ENCODE data around the gene CEP85L. TPM values are rescaled to one million over a fixed set of nuclear protein-coding genes. Genes with fewer than 3 reads are reported as not detected.

Gene CEP85L
- total and polyA plus RNA-seq, 10 of the 15 experiments (the other 5 are each of a cell fraction or from before 2014, with no cell fraction given) = 1.8 to 10.9 (median 7.1) TPM

- SMC1A ChIA-PET (ENCODE audit: uncharacterized antibody, unreplicated experiment) = no interaction called here
- POLR2A ChIA-PET = no interaction called here
These were observed 182.5 kb downstream of the CEP85L start for GRCh38 chr6:118468682-118469465.

GRCh38 chr6:118467181-118467580 is 184.2 kb downstream of the CEP85L start:
- Histone ChIP-seq H3K9ac (ENCODE audit: control insufficient read depth, insufficient read depth, low read length) (no peak overlapping the region), H3K27ac (ENCODE audit: control insufficient read depth, insufficient read depth) (no peak overlapping the region), H3K4me3 (no peak overlapping the region), H3K27me3 (replicated peaks in 1 of 2; ENCODE audit: control insufficient read depth in 2 of 2, insufficient read depth in 2 of 2, low read length in 1 of 2) (no peaks in the 10 kb centered on the region), H4K20me1 (ENCODE audit: control insufficient read depth, insufficient read depth) (no peaks in the 10 kb centered on the region), H3K4me1 (ENCODE audit: control insufficient read depth, insufficient read depth, low read length) (no peaks in the 10 kb centered on the region), H2AFZ (ENCODE audit: control insufficient read depth, low read depth, low read length) (no peak overlapping the region), H3K36me3 (ENCODE audit: control insufficient read depth in 2 of 2, insufficient read depth in 2 of 2, low read length in 1 of 2) (peaks cover 0 to 11% of the 10 kb centered on the region in 2 experiments; a peak in 1 of 4 replicates), H3K4me2 (ENCODE audit: control insufficient read depth, insufficient read depth) (no peak overlapping the region), H3K9me3 (replicated peaks; ENCODE audit: control insufficient read depth, insufficient read depth, low read length) (no peaks in the 10 kb centered on the region), H3K79me2 (ENCODE audit: control insufficient read depth, insufficient read depth, low read length) (no peaks in the 10 kb centered on the region)
- in situ Hi-C loops (cut with MboI) = no loop called here
- TF ChIP-seq CREB1 (IDR thresholded peaks at IDR 0.05; ENCODE audit: low read depth) (no peak), ATF2 (IDR thresholded peaks at IDR 0.05; ENCODE audit: low read length) (0 out of 2 replicates have a peak, but pooled peaks have one; percentile 16), ATF7 (IDR thresholded peaks at IDR 0.05; ENCODE audit: low read depth) (peak; percentile 87), RCOR1 (conservative IDR thresholded peaks at IDR 0.05; ENCODE audit: low read depth, low read length) (no peak), BCLAF1 (IDR thresholded peaks at IDR 0.05) (no peak), JUNB (IDR thresholded peaks at IDR 0.05) (peak; percentile 16; the same call in 1 of the 2 replicates), CEBPB (IDR thresholded peaks at IDR 0.05; ENCODE audit: borderline replicate concordance in 1 of 2, low read depth in 2 of 2, low read length in 2 of 2) (no peak), SRF (IDR thresholded peaks at IDR 0.05; ENCODE audit: low read depth in 2 of 2, low read length in 2 of 2) (no peak)
- ChIA-PET POLR2A (no interaction called here), SMC1A (ENCODE audit: uncharacterized antibody, unreplicated experiment) (no interaction called here), RAD21 (ENCODE audit: unreplicated experiment) (no interaction called here), CTCF (no interaction called here)
- FAIRE-seq (no peak), ATAC-seq (peak; percentile 91), DNase-seq (ENCODE audit: low read depth, low spot score) (no peak)
- intact Hi-C loops (cut with micrococcal nuclease; ENCODE audit: unreplicated experiment) = no loop called here
- no TSS peak for BruUV-seq (replicated peaks)

More at GRCh38 chr6:118468682-118469465, 182.5 kb downstream of the CEP85L start:
- H3K9me3 ChIP-seq (replicated peaks; ENCODE audit: control insufficient read depth, insufficient read depth, low read length) = no peaks in the 10 kb centered on the region
- H3K9ac ChIP-seq (ENCODE audit: control insufficient read depth, insufficient read depth, low read length) = no peak overlapping the region
- ATAC-seq (no peak), DNase-seq (ENCODE audit: low read depth, low spot score) (no peak), FAIRE-seq (no peak)
- H2AFZ ChIP-seq (ENCODE audit: control insufficient read depth, low read depth, low read length) = no peak overlapping the region
- intact Hi-C loops (cut with micrococcal nuclease; ENCODE audit: unreplicated experiment) (no loop called here), in situ Hi-C loops (cut with MboI) (no loop called here)
- TF ChIP-seq NFXL1 (IDR thresholded peaks at IDR 0.05; ENCODE audit: borderline replicate concordance) (no peak), HCFC1 (IDR thresholded peaks at IDR 0.05; ENCODE audit: low read length) (no peak)
- WGBS (ENCODE audit: insufficient coverage, insufficient replicate concordance, low lambda C conversion rate, missing lambda C conversion rate) = 80% methylated on average over 4 of the region's 4 CpGs
- H3K27me3 ChIP-seq (replicated peaks in 1 of 2; ENCODE audit: control insufficient read depth in 2 of 2, insufficient read depth in 2 of 2, low read length in 1 of 2) = no peaks in the 10 kb centered on the region
- ChIA-PET RAD21 (ENCODE audit: unreplicated experiment) (no interaction called here), CTCF (no interaction called here)
- H3K4me3 ChIP-seq = no peak overlapping the region
- H3K4me2 ChIP-seq (ENCODE audit: control insufficient read depth, insufficient read depth) = no peak overlapping the region
- peaks cover 0 to 11% of the 10 kb centered on the region in 2 experiments; a peak in 1 of 4 replicates for H3K36me3 ChIP-seq (ENCODE audit: control insufficient read depth in 2 of 2, insufficient read depth in 2 of 2, low read length in 1 of 2)
- no peaks in the 10 kb centered on the region for H3K79me2 ChIP-seq (ENCODE audit: control insufficient read depth, insufficient read depth, low read length)
- no peaks in the 10 kb centered on the region for H3K4me1 ChIP-seq (ENCODE audit: control insufficient read depth, insufficient read depth, low read length)
- no peak overlapping the region for H3K27ac ChIP-seq (ENCODE audit: control insufficient read depth, insufficient read depth)
- BruUV-seq (replicated peaks) = no TSS peak
- H4K20me1 ChIP-seq (ENCODE audit: control insufficient read depth, insufficient read depth) = no peaks in the 10 kb centered on the region

Measured in GM12878 (cell line).